WERI-Rb-1 (cell line): ENCODE measurements around the gene EFCAB13.

ENCODE experiments used
- DNase-seq: peaks from one replicate; pipeline ENCODE4 v3.0.0-alpha.2; 2020
- H3K27ac ChIP-seq: fragments of 250-450 bp; sonication (Bioruptor Pico); 2 replicates; pipeline ENCODE4 v1.5.1; 2020; ENCODE audit warnings: mild to moderate bottlenecking, moderate library complexity
- H3K27me3 ChIP-seq: fragments of 250-450 bp; sonication (Bioruptor Pico); 2 replicates; pipeline ENCODE4 v1.5.1; 2021; ENCODE audit warnings: mild to moderate bottlenecking, low read depth, moderate library complexity; ENCODE audit not compliant: insufficient read depth, severe bottlenecking
- H3K36me3 ChIP-seq: fragments of 250-450 bp; sonication (Bioruptor Pico); 2 replicates; pipeline ENCODE4 v1.5.1; 2020; ENCODE audit warnings: mild to moderate bottlenecking, moderate library complexity
- H3K4me3 ChIP-seq: 2 replicates; pipeline ENCODE4 v1.5.1; 2011; ENCODE audit warnings: low read depth, mild to moderate bottlenecking, control low read depth, low read length
- H3K9me3 ChIP-seq: fragments of 250-450 bp; sonication (Bioruptor Pico); 2 replicates; pipeline ENCODE4 v1.5.1; 2021; ENCODE audit warnings: mild to moderate bottlenecking, moderate library complexity; ENCODE audit not compliant: severe bottlenecking
- CTCF ChIP-seq: IDR thresholded peaks from 2 replicates; pipeline ENCODE4 v1.5.1; 2011; ENCODE audit warnings: low read depth, mild to moderate bottlenecking, control low read depth, inconsistent platforms, low read length

The EFCAB13 gene

GRCh38 chr17:47289302-47289701 lies 34.5 kb upstream of the EFCAB13 start:
- no peak for TF ChIP-seq CTCF
- Histone ChIP-seq H3K4me3 (no peak overlapping the region), H3K27me3 (no peaks in the 10 kb centered on the region), H3K36me3 (no peaks in the 10 kb centered on the region), H3K9me3 (no peaks in the 10 kb centered on the region), H3K27ac (no peak overlapping the region)
- no peak for DNase-seq

GRCh38 chr17:47290870-47291241 lies 32.9 kb upstream of the EFCAB13 start:
- no peak overlapping the region for H3K27ac ChIP-seq
- H3K4me3 ChIP-seq = no peak overlapping the region
- no peak for TF ChIP-seq CTCF
- H3K36me3 ChIP-seq = no peaks in the 10 kb centered on the region
- DNase-seq = no peak
- H3K27me3 ChIP-seq = no peaks in the 10 kb centered on the region
- H3K9me3 ChIP-seq = no peaks in the 10 kb centered on the region

GRCh38 chr17:47291242-47291873 lies 32.4 kb upstream of the EFCAB13 start:
- Histone ChIP-seq H3K36me3 (no peaks in the 10 kb centered on the region), H3K4me3 (no peak overlapping the region), H3K9me3 (no peaks in the 10 kb centered on the region), H3K27ac (no peak overlapping the region), H3K27me3 (no peaks in the 10 kb centered on the region)
- TF ChIP-seq CTCF = no peak
- DNase-seq = no peak

GRCh38 chr17:47292206-47292605 lies 31.5 kb upstream of the EFCAB13 start:
- H3K4me3 ChIP-seq = no peak overlapping the region
- no peak overlapping the region for H3K27ac ChIP-seq
- no peaks in the 10 kb centered on the region for H3K9me3 ChIP-seq
- H3K36me3 ChIP-seq = no peaks in the 10 kb centered on the region
- DNase-seq = no peak
- no peak for TF ChIP-seq CTCF
- no peaks in the 10 kb centered on the region for H3K27me3 ChIP-seq

GRCh38 chr17:47295037-47295873 lies 28.5 kb upstream of the EFCAB13 start:
- DNase-seq = no peak
- H3K27me3 ChIP-seq = no peaks in the 10 kb centered on the region
- TF ChIP-seq CTCF = no peak
- H3K9me3 ChIP-seq = no peaks in the 10 kb centered on the region
- no peaks in the 10 kb centered on the region for H3K36me3 ChIP-seq
- no peak overlapping the region for H3K4me3 ChIP-seq
- H3K27ac ChIP-seq = no peak overlapping the region
